Uterus (tissue), 2 donors: ENCODE measurements around the gene CP.

Experiments used
- CTCF ChIP-seq, 4 experiments: fragments of 200-600 bp in 2 of 4; fragments of 450-650 bp in 2 of 4; sonication (generic) in 2 of 4; IDR thresholded peaks; one replicate each; pipeline ENCODE4 v1.5.1; 2016 to 2019; ENCODE audit warnings: antibody characterized with exemption in 4 of 4, mild to moderate bottlenecking in 2 of 4, moderate library complexity in 1 of 4
- POLR2A ChIP-seq, 2 donors: fragments of 450-650 bp; IDR thresholded peaks; one replicate each; pipeline ENCODE4 v1.6.1; 2016; ENCODE audit warnings: antibody characterized with exemption in 2 of 2, mild to moderate bottlenecking in 1 of 2, moderate library complexity in 1 of 2

GRCh38 chr3:149163066-149163465, 58.6 kb downstream of the CP start:
- TF ChIP-seq CTCF (IDR thresholded peaks at IDR 0.05) (no peak), POLR2A (IDR thresholded peaks at IDR 0.05) (no peak)
